ENCODE data around the gene UCK1.

DNA sequence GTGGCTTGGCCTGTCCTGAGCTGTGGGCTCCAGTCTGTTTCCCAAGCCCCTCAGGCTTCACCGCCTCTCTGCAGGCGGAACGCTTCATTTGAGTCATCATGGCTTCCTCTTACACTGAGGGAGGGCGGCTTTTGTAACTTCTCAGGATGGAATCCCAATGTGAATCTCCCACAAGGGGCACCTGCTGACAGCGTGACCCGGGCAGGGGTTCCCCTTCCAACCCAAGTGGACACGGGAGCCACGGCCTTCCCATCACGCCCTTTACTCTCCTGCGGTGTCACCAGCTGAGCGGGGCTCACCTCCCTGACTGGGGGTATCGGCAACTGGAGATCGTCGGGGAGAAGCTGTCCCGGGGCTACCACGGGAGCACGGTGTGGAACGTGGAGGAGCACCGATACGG lies 12.5 kb downstream of the UCK1 start:
- TF ChIP-seq, protein P1, sequence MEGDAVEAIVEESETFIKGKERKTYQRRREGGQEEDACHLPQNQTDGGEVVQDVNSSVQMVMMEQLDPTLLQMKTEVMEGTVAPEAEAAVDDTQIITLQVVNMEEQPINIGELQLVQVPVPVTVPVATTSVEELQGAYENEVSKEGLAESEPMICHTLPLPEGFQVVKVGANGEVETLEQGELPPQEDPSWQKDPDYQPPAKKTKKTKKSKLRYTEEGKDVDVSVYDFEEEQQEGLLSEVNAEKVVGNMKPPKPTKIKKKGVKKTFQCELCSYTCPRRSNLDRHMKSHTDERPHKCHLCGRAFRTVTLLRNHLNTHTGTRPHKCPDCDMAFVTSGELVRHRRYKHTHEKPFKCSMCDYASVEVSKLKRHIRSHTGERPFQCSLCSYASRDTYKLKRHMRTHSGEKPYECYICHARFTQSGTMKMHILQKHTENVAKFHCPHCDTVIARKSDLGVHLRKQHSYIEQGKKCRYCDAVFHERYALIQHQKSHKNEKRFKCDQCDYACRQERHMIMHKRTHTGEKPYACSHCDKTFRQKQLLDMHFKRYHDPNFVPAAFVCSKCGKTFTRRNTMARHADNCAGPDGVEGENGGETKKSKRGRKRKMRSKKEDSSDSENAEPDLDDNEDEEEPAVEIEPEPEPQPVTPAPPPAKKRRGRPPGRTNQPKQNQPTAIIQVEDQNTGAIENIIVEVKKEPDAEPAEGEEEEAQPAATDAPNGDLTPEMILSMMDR (conservative IDR thresholded peaks at IDR 0.05; ENCODE audit: low read length), result no peak
- no peak for TF ChIP-seq EZH2phosphoT487 (IDR thresholded peaks at IDR 0.05; ENCODE audit: borderline replicate concordance)
